K562 (cell line): Measurements from ENCODE around the gene MEF2D. TPM values are rescaled to one million over a fixed set of nuclear protein-coding genes. Genes with fewer than 3 reads are reported as not detected.

Source experiments
- ARID3B ChIP-seq: fragments of 250-450 bp; sonication (Bioruptor Pico); IDR thresholded peaks from 2 replicates; pipeline ENCODE4 v1.4.0; 2020; ENCODE audit warnings: borderline replicate concordance
- C11orf30 ChIP-seq: fragments of 450-650 bp; IDR thresholded peaks from 2 replicates; pipeline ENCODE4 v1.6.1; 2016; ENCODE audit warnings: low read depth, mild to moderate bottlenecking
- COPS2 ChIP-seq: fragments of 450-650 bp; conservative IDR thresholded peaks from 2 replicates; pipeline ENCODE4 v1.6.1; 2016; ENCODE audit warnings: mild to moderate bottlenecking, moderate library complexity
- CREM ChIP-seq: IDR thresholded peaks from 2 replicates; pipeline ENCODE4 v1.6.1; 2014; ENCODE audit warnings: antibody characterized with exemption, low read depth
- FOSL1 ChIP-seq: fragments of 200-800 bp; sonication (Bioruptor generic); conservative IDR thresholded peaks from 2 replicates; pipeline ENCODE4 v1.6.1; 2016; ENCODE audit warnings: missing genetic modification characterization, missing compliant biosample characterization
- HES1 ChIP-seq: fragments of 450-650 bp; IDR thresholded peaks from 2 replicates; pipeline ENCODE4 v1.6.1; 2016; ENCODE audit warnings: low read depth, mild to moderate bottlenecking, moderate library complexity
- MYC ChIP-seq, 2 experiments: fragments of 250-450 bp in 1 of 2; sonication (Bioruptor Pico) in 1 of 2; IDR thresholded peaks; 2 replicates each; pipeline versions ENCODE4 v1.5.1 to v1.6.1; 2012 to 2021; ENCODE audit warnings: low read depth in 2 of 2, borderline replicate concordance in 1 of 2, improper control_type of control experiment in 1 of 2, low read length in 1 of 2, mild to moderate bottlenecking in 1 of 2, moderate library complexity in 1 of 2
- NCOA2 ChIP-seq, 2 experiments: fragments of 450-650 bp; IDR thresholded peaks; 2 replicates each; pipeline ENCODE4 v1.6.1; 2018; ENCODE audit warnings: mild to moderate bottlenecking in 2 of 2, moderate library complexity in 1 of 2; ENCODE audit not compliant: partially characterized antibody in 2 of 2
- NR2C1 ChIP-seq, 2 experiments: fragments of 450-650 bp; IDR thresholded peaks; 2 replicates each; pipeline ENCODE4 v1.6.1; 2017; ENCODE audit warnings: mild to moderate bottlenecking in 2 of 2, antibody characterized with exemption in 1 of 2, inconsistent platforms in 1 of 2, missing compliant biosample characterization in 1 of 2, missing genetic modification characterization in 1 of 2
- PREB ChIP-seq: sonication (generic); formaldehyde crosslinking; IDR thresholded peaks from 2 replicates; pipeline ENCODE4 v1.8.1; 2023; ENCODE audit warnings: mild to moderate bottlenecking, missing genetic modification reagents
- RBBP5 ChIP-seq: fragments of 200-600 bp; sonication (generic); IDR thresholded peaks from 2 replicates; pipeline ENCODE4 v1.6.1; 2012; ENCODE audit warnings: borderline replicate concordance, mild to moderate bottlenecking, low read length, control low read depth, inconsistent platforms; ENCODE audit not compliant: insufficient read depth, poor library complexity, severe bottlenecking
- RBM15 ChIP-seq: fragments of 200-400 bp; formaldehyde crosslinking; IDR thresholded peaks from 2 replicates; pipeline ENCODE4 v1.6.1; 2018; ENCODE audit warnings: mild to moderate bottlenecking, low read length, moderate library complexity; ENCODE audit not compliant: insufficient read depth
- RBM25 ChIP-seq: fragments of 200-400 bp; formaldehyde crosslinking; IDR thresholded peaks from 2 replicates; pipeline ENCODE4 v1.6.1; 2018; ENCODE audit warnings: low read length, low read depth, moderate library complexity; ENCODE audit not compliant: severe bottlenecking
- ZBTB33 ChIP-seq: sonication (generic); formaldehyde crosslinking; IDR thresholded peaks from 2 replicates; pipeline ENCODE4 v1.8.1; 2023; ENCODE audit warnings: mild to moderate bottlenecking, missing genetic modification reagents
- ZNF143 ChIP-seq: sonication (generic); formaldehyde crosslinking; IDR thresholded peaks from 2 replicates; pipeline ENCODE4 v1.9.0; 2022; ENCODE audit warnings: mild to moderate bottlenecking, missing genetic modification reagents
- polyA plus RNA-seq, 8 experiments: library from polyadenylated mRNA; depleted of rRNA in 4 of 8; stranded (reverse) in 5 of 8; unstranded in 3 of 8; fragments of >200 nt; fragmentation: Nextera tagmentation in 2 of 8; fragmentation: Illumina TruSeq in 1 of 8; extraction: Ambion mirVana in 2 of 8; extraction: Trizol in 1 of 8; gene quantifications; 2 replicates each; pipeline versions ENCODE4 v1.2.1 to v1.2.3, GENCODE V29; 2011 to 2014; ENCODE audit warnings: inconsistent platforms in 1 of 8, missing spikeins in 1 of 8
- total RNA-seq, 7 experiments: library from RNA; depleted of rRNA in 6 of 7; stranded (reverse); fragments of >200 nt in 6 of 7; fragmentation: Illumina TruSeq in 2 of 7; extraction: Trizol in 2 of 7; gene quantifications; 2 replicates each; pipeline versions ENCODE4 v1.2.1 to v1.2.3, GENCODE V29; 2011 to 2021; ENCODE audit warnings: low replicate concordance in 1 of 7

MEF2D gene
- total and polyA plus RNA-seq, 9 of the 15 experiments (the other 6 are each of a cell fraction or from before 2014, with no cell fraction given): 0.10 to 19.5 (median 2.6) TPM

- TF ChIP-seq RBBP5 (peak; percentile 27), FOSL1 (tag) (0 out of 2 replicates have a peak, but pooled peaks have one; percentile 34), HES1 (no peak), ARID3B (CRISPR knock-in tag) (no peak), ZBTB33 (CRISPR knock-in tag) (peak; percentile 47), COPS2 (no peak), C11orf30 (no peak), MYC (IDR thresholded peaks at IDR 0.05; ENCODE audit: low read depth, low read length) (no peak), MYC (CRISPR knock-in tag; IDR thresholded peaks at IDR 0.05; ENCODE audit: borderline replicate concordance, low read depth) (no peak), RBM25 (no peak), CREM (peak; percentile 90), NCOA2 (IDR thresholded peaks at IDR 0.05; ENCODE audit: partially characterized antibody in 2 of 2) (no peak), ZNF143 (CRISPR knock-in tag) (peak; percentile 34; the same call in 1 of the 2 replicates), RBM15 (no peak), NR2C1 (IDR thresholded peaks at IDR 0.05) (no peak), NR2C1 (tag; IDR thresholded peaks at IDR 0.05) (no peak), PREB (CRISPR knock-in tag) (no peak)
Measured at GRCh38 chr1:156421062-156421938, 79.3 kb downstream of the MEF2D start (continued).
